Nephron (organoid): ENCODE results near the gene UNG.

Experiments
- H3K27ac Mint-ChIP-seq, 3 experiments: 2 replicates each; pipeline ENCODE4 v1.8.0; 2020; ENCODE audit warnings: mixed read lengths in 3 of 3, mild to moderate bottlenecking in 2 of 3, moderate library complexity in 1 of 3
- H3K27me3 Mint-ChIP-seq: 2 replicates; pipeline ENCODE4 v1.8.0; 2021; ENCODE audit warnings: low read depth, mild to moderate bottlenecking, moderate library complexity, mixed read lengths
- H3K36me3 Mint-ChIP-seq: 2 replicates; pipeline ENCODE4 v1.8.0; 2020; ENCODE audit warnings: low read depth, mixed read lengths
- H3K4me1 Mint-ChIP-seq: 2 replicates; pipeline ENCODE4 v1.8.0; 2020; ENCODE audit warnings: mixed read lengths
- H3K4me3 Mint-ChIP-seq, 3 experiments: 2 replicates each; pipeline ENCODE4 v1.8.0; 2020; ENCODE audit warnings: mild to moderate bottlenecking in 3 of 3, mixed read lengths in 3 of 3, moderate library complexity in 2 of 3
- H3K9me3 Mint-ChIP-seq: 2 replicates; pipeline ENCODE4 v1.8.0; 2020; ENCODE audit warnings: mixed read lengths
- TF ChIP-seq, protein P1 (sequence below), 3 experiments: fragments of 200-600 bp; sonication (generic); IDR thresholded peaks; one replicate each; pipeline ENCODE4 v1.5.0; 2021; ENCODE audit warnings: antibody characterized with exemption in 3 of 3; ENCODE audit not compliant: unreplicated experiment in 3 of 3

The UNG gene

DNA sequence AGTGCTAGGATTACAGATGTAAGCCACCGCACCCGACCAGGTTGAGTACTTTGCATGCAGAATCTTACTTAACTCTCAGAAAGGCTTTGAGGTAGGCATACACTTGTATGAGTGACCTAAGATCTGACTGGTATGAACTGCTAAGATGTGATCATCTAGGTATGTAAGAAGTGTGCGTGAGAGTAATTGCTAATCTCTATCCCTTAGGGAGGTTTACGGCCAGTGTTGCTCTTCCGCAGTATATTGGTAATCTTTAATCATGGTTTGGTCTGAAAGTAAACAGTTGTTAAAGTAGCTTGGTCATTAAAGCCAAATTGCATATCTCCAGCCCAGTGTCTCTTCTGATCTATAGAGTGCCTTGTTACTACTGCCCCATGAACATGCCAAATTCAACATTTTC lies 7.8 kb downstream of the UNG start:
- H3K36me3 Mint-ChIP-seq, result peaks cover 66% of the 10 kb centered on the region
- H3K4me3 Mint-ChIP-seq, result no peak overlapping the region
- no peak overlapping the region for H3K27ac Mint-ChIP-seq
- H3K27me3 Mint-ChIP-seq, result no peaks in the 10 kb centered on the region
- no peaks in the 10 kb centered on the region for H3K9me3 Mint-ChIP-seq
- TF ChIP-seq, protein P1, sequence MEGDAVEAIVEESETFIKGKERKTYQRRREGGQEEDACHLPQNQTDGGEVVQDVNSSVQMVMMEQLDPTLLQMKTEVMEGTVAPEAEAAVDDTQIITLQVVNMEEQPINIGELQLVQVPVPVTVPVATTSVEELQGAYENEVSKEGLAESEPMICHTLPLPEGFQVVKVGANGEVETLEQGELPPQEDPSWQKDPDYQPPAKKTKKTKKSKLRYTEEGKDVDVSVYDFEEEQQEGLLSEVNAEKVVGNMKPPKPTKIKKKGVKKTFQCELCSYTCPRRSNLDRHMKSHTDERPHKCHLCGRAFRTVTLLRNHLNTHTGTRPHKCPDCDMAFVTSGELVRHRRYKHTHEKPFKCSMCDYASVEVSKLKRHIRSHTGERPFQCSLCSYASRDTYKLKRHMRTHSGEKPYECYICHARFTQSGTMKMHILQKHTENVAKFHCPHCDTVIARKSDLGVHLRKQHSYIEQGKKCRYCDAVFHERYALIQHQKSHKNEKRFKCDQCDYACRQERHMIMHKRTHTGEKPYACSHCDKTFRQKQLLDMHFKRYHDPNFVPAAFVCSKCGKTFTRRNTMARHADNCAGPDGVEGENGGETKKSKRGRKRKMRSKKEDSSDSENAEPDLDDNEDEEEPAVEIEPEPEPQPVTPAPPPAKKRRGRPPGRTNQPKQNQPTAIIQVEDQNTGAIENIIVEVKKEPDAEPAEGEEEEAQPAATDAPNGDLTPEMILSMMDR (IDR thresholded peaks at IDR 0.05; ENCODE audit: unreplicated experiment in 3 of 3), result no peak
- peaks cover 14% of the 10 kb centered on the region for H3K4me1 Mint-ChIP-seq

DNA sequence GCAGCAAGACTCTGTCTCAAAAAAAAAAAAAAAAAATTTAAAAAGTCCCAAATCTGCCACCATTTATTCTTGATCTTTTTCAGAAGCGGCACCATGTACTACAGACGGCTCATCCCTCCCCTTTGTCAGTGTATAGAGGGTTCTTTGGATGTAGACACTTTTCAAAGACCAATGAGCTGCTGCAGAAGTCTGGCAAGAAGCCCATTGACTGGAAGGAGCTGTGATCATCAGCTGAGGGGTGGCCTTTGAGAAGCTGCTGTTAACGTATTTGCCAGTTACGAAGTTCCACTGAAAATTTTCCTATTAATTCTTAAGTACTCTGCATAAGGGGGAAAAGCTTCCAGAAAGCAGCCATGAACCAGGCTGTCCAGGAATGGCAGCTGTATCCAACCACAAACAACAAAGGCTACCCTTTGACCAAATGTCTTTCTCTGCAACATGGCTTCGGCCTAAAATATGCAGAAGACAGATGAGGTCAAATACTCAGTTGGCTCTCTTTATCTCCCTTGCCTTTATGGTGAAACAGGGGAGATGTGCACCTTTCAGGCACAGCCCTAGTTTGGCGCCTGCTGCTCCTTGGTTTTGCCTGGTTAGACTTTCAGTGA lies 12.5 kb downstream of the UNG start:
- Mint-ChIP-seq H3K27ac (peak overlapping the region; percentile 95 to 99 (median 96)), H3K9me3 (no peaks in the 10 kb centered on the region), H3K4me3 (peak overlapping the region; percentile 9 to 88 (median 85)), H3K4me1 (peaks cover 39% of the 10 kb centered on the region), H3K27me3 (no peaks in the 10 kb centered on the region), H3K36me3 (peaks cover 46% of the 10 kb centered on the region)
- TF ChIP-seq, protein P1 (IDR thresholded peaks at IDR 0.05; ENCODE audit: unreplicated experiment in 3 of 3), result no peak

DNA sequence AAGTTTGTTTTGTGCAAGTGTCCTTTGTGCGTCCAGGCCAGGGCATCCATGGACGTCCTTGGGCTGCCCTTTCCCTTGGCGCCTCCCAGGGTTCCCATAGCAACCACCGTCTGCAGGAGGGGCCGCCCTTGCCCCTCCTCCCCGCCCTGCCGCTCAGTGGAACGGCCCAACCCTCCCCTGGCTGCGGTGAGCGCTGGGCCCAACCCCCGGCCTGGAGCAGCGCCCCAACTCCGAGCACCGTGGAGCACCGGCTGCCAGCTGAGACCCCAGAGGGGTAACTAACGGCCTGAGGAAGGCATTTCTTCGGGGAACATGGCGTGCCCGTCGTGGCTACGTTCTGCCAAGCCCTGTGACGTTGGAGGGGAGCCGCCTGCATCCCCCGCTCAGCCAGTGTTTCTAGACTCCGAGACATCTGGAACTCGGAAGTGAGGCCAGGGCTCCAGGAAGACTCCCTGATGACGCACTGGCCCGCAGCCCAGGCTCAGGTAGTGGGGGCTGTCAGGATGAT lies 13.6 kb downstream of the UNG start:
- Mint-ChIP-seq H3K9me3 (no peaks in the 10 kb centered on the region), H3K36me3 (peaks cover 36% of the 10 kb centered on the region), H3K27ac (peak overlapping the region; percentile 95 to 99 (median 96)), H3K27me3 (no peaks in the 10 kb centered on the region), H3K4me1 (peaks cover 51% of the 10 kb centered on the region), H3K4me3 (peak overlapping the region; percentile 82 to 88 (median 85))
- TF ChIP-seq, protein P1 (IDR thresholded peaks at IDR 0.05; ENCODE audit: unreplicated experiment in 3 of 3), result no peak

DNA sequence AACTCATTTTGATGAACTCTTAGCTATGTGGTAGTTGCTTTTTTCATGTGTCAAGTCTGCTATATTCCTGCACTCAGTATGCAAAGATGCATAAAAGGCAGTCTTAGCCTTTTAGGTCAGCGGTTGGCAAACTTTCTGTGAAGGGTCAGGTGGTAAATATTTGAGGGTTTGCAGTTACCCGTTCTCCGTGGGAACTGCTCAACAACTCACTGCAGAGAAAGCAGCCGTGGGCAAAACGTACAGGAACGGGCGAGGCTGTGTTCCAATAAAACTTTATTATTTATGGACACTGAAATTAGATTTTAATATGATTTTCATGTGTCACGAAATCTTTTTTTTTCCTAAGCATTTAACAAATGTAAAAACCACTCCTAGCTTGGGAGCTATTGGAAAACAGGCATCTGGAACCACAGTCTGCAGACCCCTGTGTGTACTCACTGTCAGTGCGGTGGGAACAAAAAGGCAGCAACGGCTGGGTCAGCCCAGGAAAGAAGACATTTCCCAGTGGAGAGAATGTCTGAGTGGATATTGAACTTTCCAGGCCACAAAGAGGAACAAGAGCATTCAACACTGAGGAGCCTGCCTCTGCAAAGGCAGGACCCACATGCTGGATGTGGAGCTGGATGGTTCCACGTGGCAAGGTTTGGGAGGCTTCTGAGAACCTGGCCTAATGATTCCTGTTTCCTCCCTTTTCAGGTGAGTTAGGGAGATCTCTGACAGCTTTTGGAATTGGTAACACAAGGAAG lies 15.5 kb downstream of the UNG start:
- Mint-ChIP-seq H3K27ac (peak overlapping the region; percentile 57 to 84 (median 77)), H3K36me3 (peaks cover 25% of the 10 kb centered on the region), H3K27me3 (no peaks in the 10 kb centered on the region), H3K4me3 (peak overlapping the region in 2 of 3 experiments; percentile 15 to 30), H3K4me1 (peaks cover 58% of the 10 kb centered on the region), H3K9me3 (no peaks in the 10 kb centered on the region)
- TF ChIP-seq, protein P1 (IDR thresholded peaks at IDR 0.05; ENCODE audit: unreplicated experiment in 3 of 3), result no peak

DNA sequence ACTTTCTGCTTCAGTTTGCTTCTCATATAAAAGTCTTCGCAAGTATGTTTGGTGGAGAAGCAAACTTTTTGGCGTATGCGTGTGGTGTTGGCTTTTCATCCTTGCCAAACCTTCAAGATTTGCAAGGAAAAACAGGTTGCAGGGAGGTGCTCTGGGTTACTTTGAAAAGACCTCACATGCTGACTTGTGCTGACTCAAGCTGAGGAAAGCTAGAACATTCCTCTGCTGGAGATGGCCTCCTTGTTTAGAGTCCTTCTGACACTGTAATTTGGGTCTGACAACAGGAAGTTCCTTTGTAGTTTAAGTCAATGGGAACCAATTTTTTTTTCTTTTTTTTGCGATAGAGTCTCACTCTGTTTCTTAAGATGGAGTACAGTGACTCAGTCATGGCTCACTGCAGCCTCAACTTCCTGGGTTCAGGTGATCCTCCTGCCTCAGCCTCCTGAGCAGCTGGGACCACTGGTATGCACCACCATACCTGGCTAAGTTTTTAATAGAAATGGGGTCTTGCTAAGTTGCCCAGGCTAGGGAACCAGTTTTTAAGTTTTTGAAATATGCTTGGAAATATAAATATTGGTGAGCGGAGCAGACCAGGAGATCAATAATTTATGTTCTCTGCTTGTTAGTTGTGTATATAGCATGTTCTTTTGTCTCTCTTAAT lies 16.4 kb downstream of the UNG start:
- TF ChIP-seq, protein P1 (IDR thresholded peaks at IDR 0.05; ENCODE audit: unreplicated experiment in 3 of 3), result no peak
- H3K4me3 Mint-ChIP-seq, result peak overlapping the region in 2 of 3 experiments; percentile 15 to 30
- H3K27me3 Mint-ChIP-seq, result no peaks in the 10 kb centered on the region
- H3K36me3 Mint-ChIP-seq, result peaks cover 18% of the 10 kb centered on the region
- H3K9me3 Mint-ChIP-seq, result no peaks in the 10 kb centered on the region
- peaks cover 58% of the 10 kb centered on the region for H3K4me1 Mint-ChIP-seq
- peak overlapping the region; percentile 57 to 78 (median 77) for H3K27ac Mint-ChIP-seq
